ENCODE measurements around the gene DHODH. TPM values are rescaled to one million over a fixed set of nuclear protein-coding genes. Genes with fewer than 3 reads are reported as not detected.
"Not testable (repeated sequence)": the region's sequence is repeated elsewhere in the genome, so short reads cannot be mapped to it uniquely, and the experiment has no call there.

Gene DHODH
- total RNA-seq, 3 donors from 2014 or later (not counting 1 experiment from before 2014, with no cell fraction given): 3.7 to 6.9 (median 4.7) TPM

GRCh38 chr16:72068930-72069329 lies 60.4 kb downstream of the DHODH start:
- Histone ChIP-seq H3K4me1 (ENCODE audit: control insufficient read depth, insufficient read depth, low read length) (no peaks in the 10 kb centered on the region), H3K27me3 (ENCODE audit: control insufficient read depth, insufficient read depth, low read length) (no peaks in the 10 kb centered on the region), H3K4me3 (ENCODE audit: low read length) (no peak overlapping the region), H3K36me3 (ENCODE audit: control insufficient read depth, insufficient read depth, low read length) (no peaks in the 10 kb centered on the region), H3K27ac (ENCODE audit: low read length) (no peak overlapping the region), H3K9me3 (ENCODE audit: control insufficient read depth, insufficient read depth, low read length) (no peaks in the 10 kb centered on the region)
- Mint-ChIP-seq H3K4me1 (no peaks in the 10 kb centered on the region), H3K9me3 (no peaks in the 10 kb centered on the region), H3K27ac (no peak overlapping the region), H3K27me3 (ENCODE audit: low read depth in 2 of 2) (no peaks in the 10 kb centered on the region), H3K36me3 (no peaks in the 10 kb centered on the region), H3K4me3 (no peak overlapping the region)
- TF ChIP-seq CTCF (IDR thresholded peaks at IDR 0.05): no peak
- no peak for ATAC-seq
- intact Hi-C loops (cut with micrococcal nuclease): no loop called here
- DNase-seq: no peak
- WGBS (ENCODE audit: insufficient coverage): 95% methylated on average over 4 of the region's 4 CpGs

- H3K4me1 Mint-ChIP-seq: no peaks in the 10 kb centered on the region
These were observed 64.2 kb downstream of the DHODH start for GRCh38 chr16:72072514-72073342.

GRCh38 chr16:72073560-72074230 lies 65.2 kb downstream of the DHODH start:
- DNase-seq (no peak), ATAC-seq (no peak)
- intact Hi-C loops (cut with micrococcal nuclease): no loop called here
- Mint-ChIP-seq H3K4me1 (no peaks in the 10 kb centered on the region), H3K4me3 (no peak overlapping the region), H3K9me3 (no peaks in the 10 kb centered on the region), H3K27ac (no peak overlapping the region), H3K36me3 (no peaks in the 10 kb centered on the region), H3K27me3 (ENCODE audit: low read depth in 2 of 2) (no peaks in the 10 kb centered on the region)
- Histone ChIP-seq H3K4me3 (ENCODE audit: low read length) (no peak overlapping the region), H3K9me3 (ENCODE audit: control insufficient read depth, insufficient read depth, low read length) (no peaks in the 10 kb centered on the region), H3K27ac (ENCODE audit: low read length) (no peak overlapping the region), H3K27me3 (ENCODE audit: control insufficient read depth, insufficient read depth, low read length) (no peaks in the 10 kb centered on the region), H3K36me3 (ENCODE audit: control insufficient read depth, insufficient read depth, low read length) (no peaks in the 10 kb centered on the region), H3K4me1 (ENCODE audit: control insufficient read depth, insufficient read depth, low read length) (no peaks in the 10 kb centered on the region)
- TF ChIP-seq CTCF (IDR thresholded peaks at IDR 0.05): no peak
- WGBS (ENCODE audit: insufficient coverage): 92% methylated on average over 8 of the region's 8 CpGs

More at GRCh38 chr16:72072514-72073342, 64.2 kb downstream of the DHODH start:
- Histone ChIP-seq H3K27me3 (ENCODE audit: control insufficient read depth, insufficient read depth, low read length) (no peaks in the 10 kb centered on the region), H3K36me3 (ENCODE audit: control insufficient read depth, insufficient read depth, low read length) (no peaks in the 10 kb centered on the region), H3K27ac (ENCODE audit: low read length) (no peak overlapping the region), H3K4me1 (ENCODE audit: control insufficient read depth, insufficient read depth, low read length) (no peaks in the 10 kb centered on the region), H3K9me3 (ENCODE audit: control insufficient read depth, insufficient read depth, low read length) (no peaks in the 10 kb centered on the region), H3K4me3 (ENCODE audit: low read length) (no peak overlapping the region)
- Mint-ChIP-seq H3K27me3 (ENCODE audit: low read depth in 2 of 2) (no peaks in the 10 kb centered on the region), H3K4me3 (no peak overlapping the region), H3K36me3 (no peaks in the 10 kb centered on the region), H3K27ac (no peak overlapping the region), H3K9me3 (no peaks in the 10 kb centered on the region)
- intact Hi-C loops (cut with micrococcal nuclease): no loop called here
- ATAC-seq (no peak), DNase-seq (no peak)
- 91% methylated on average over 10 of the region's 12 CpGs for WGBS (ENCODE audit: insufficient coverage)
- no peak for TF ChIP-seq CTCF (IDR thresholded peaks at IDR 0.05)

GRCh38 chr16:72075067-72075466 lies 66.5 kb downstream of the DHODH start:
- H3K36me3 ChIP-seq (ENCODE audit: control insufficient read depth, insufficient read depth, low read length); H3K4me3 Mint-ChIP-seq; H3K27ac Mint-ChIP-seq; H3K4me3 ChIP-seq (ENCODE audit: low read length); H3K4me1 ChIP-seq (ENCODE audit: control insufficient read depth, insufficient read depth, low read length); H3K36me3 Mint-ChIP-seq; H3K27me3 ChIP-seq (ENCODE audit: control insufficient read depth, insufficient read depth, low read length); H3K27me3 Mint-ChIP-seq (ENCODE audit: low read depth in 2 of 2); DNase-seq; H3K27ac ChIP-seq (ENCODE audit: low read length); H3K9me3 ChIP-seq (ENCODE audit: control insufficient read depth, insufficient read depth, low read length); H3K9me3 Mint-ChIP-seq; H3K4me1 Mint-ChIP-seq; intact Hi-C loops (cut with micrococcal nuclease); ATAC-seq: not testable (repeated sequence)
- 100% methylated on average over 2 of the region's 6 CpGs for WGBS (ENCODE audit: insufficient coverage)
